GM12878 (cell line): ENCODE results near the gene C19orf73. TPM values are rescaled to one million over a fixed set of nuclear protein-coding genes. Genes with fewer than 3 reads are reported as not detected.

Experiments
- ATAC-seq: fragments of 200-7000 bp; cut with Tn5 transposase; 3 replicates; pipeline ENCODE4 v1.9.1; 2020; ENCODE audit warnings: mild to moderate bottlenecking, moderate library complexity
- BruUV-seq: library from RNA; stranded (reverse); fragments of 400-500 nt; replicated peaks from 2 replicates; lab custom pipeline; 2021; lab: Mats Ljungman, UMichigan
- CTCF ChIA-PET: fragments of 300-600 bp; sonication (Branson Sonifier 250); formaldehyde crosslinking; extraction: SDS; loops from one replicate; lab custom pipeline; 2021; ENCODE audit warnings: inconsistent platforms; lab: Yijun Ruan, JAX
- POLR2A ChIA-PET: fragments of 350-600 bp; formaldehyde crosslinking; extraction: SDS; loops from one replicate; lab custom pipeline; 2021; ENCODE audit warnings: inconsistent platforms; lab: Charles Lee
- RAD21 ChIA-PET: fragments of 300-600 bp; sonication (Branson Sonifier 250); formaldehyde crosslinking; loops from one replicate; lab custom pipeline; 2023; ENCODE audit warnings: antibody characterized with exemption; ENCODE audit not compliant: unreplicated experiment; lab: Charles Lee
- SMC1A ChIA-PET: fragments of 300-600 bp; sonication (Branson Sonifier 250); formaldehyde crosslinking; loops from one replicate; lab custom pipeline; 2023; ENCODE audit not compliant: unreplicated experiment, uncharacterized antibody; lab: Charles Lee
- DNase-seq: peaks from one replicate; pipeline ENCODE4 v3.0.0-alpha.2; 2011; ENCODE audit warnings: low read depth, low spot score
- FAIRE-seq: peaks from 3 replicates; lab custom pipeline; 2011; peaks lifted over from hg19 to GRCh38; lab: Jason Lieb, UNC
- H2AFZ ChIP-seq: 2 replicates; pipeline ENCODE4 v1.6.0; 2011; ENCODE audit warnings: low read depth, low read length, control low read depth; ENCODE audit not compliant: control insufficient read depth
- H3K27ac ChIP-seq: 2 replicates; pipeline ENCODE4 v1.5.1; 2011; ENCODE audit warnings: control low read depth; ENCODE audit not compliant: control insufficient read depth, insufficient read depth
- H3K27me3 ChIP-seq, 2 experiments: replicated peaks in 1 of 2; 2 replicates each; pipeline versions ENCODE4 v1.6.0 to v1.6.1; 2011; ENCODE audit warnings: low read length in 1 of 2; ENCODE audit not compliant: control insufficient read depth in 2 of 2, insufficient read depth in 2 of 2
- H3K36me3 ChIP-seq, 2 experiments: 2 replicates each; pipeline ENCODE4 v1.5.1; 2011; ENCODE audit warnings: low read length in 1 of 2; ENCODE audit not compliant: control insufficient read depth in 2 of 2, insufficient read depth in 2 of 2
- H3K4me1 ChIP-seq: 2 replicates; pipeline ENCODE4 v1.6.1; 2011; ENCODE audit warnings: mild to moderate bottlenecking, low read length, moderate library complexity, mixed read lengths; ENCODE audit not compliant: control insufficient read depth, insufficient read depth
- H3K4me2 ChIP-seq: 2 replicates; pipeline ENCODE4 v1.6.0; 2011; ENCODE audit warnings: control low read depth; ENCODE audit not compliant: control insufficient read depth, insufficient read depth
- H3K4me3 ChIP-seq: fragments of 200-600 bp; sonication (generic); 2 replicates; pipeline ENCODE4 v1.5.1; 2016
- H3K79me2 ChIP-seq: 2 replicates; pipeline ENCODE4 v1.6.0; 2011; ENCODE audit warnings: low read length; ENCODE audit not compliant: control insufficient read depth, insufficient read depth
- H3K9ac ChIP-seq: 2 replicates; pipeline ENCODE4 v1.8.0; 2011; ENCODE audit warnings: low read length, control low read depth, mixed read lengths; ENCODE audit not compliant: control insufficient read depth, insufficient read depth
- H3K9me3 ChIP-seq: replicated peaks from 3 replicates; pipeline ENCODE4 v1.5.1; 2011; ENCODE audit warnings: mild to moderate bottlenecking, low read length; ENCODE audit not compliant: control insufficient read depth, insufficient read depth
- H4K20me1 ChIP-seq: 2 replicates; pipeline ENCODE4 v1.6.0; 2011; ENCODE audit not compliant: control insufficient read depth, insufficient read depth
- ATF3 ChIP-seq: IDR thresholded peaks from 2 replicates; pipeline ENCODE4 v1.6.1; 2011; ENCODE audit warnings: low read depth, mild to moderate bottlenecking, low read length, moderate library complexity, borderline replicate concordance; ENCODE audit errors: extremely low read depth
- CHD4 ChIP-seq: fragments of 200-600 bp; sonication (generic); IDR thresholded peaks from 2 replicates; pipeline ENCODE4 v1.6.1; 2016; ENCODE audit warnings: mild to moderate bottlenecking
- CUX1 ChIP-seq: IDR thresholded peaks from 2 replicates; pipeline ENCODE4 v1.6.1; 2012; ENCODE audit warnings: improper control_type of control experiment, low read depth, low read length; ENCODE audit not compliant: insufficient replicate concordance
- E2F8 ChIP-seq: fragments of 450-650 bp; IDR thresholded peaks from 2 replicates; pipeline ENCODE4 v1.6.1; 2018; ENCODE audit warnings: mild to moderate bottlenecking, low read depth, moderate library complexity; ENCODE audit not compliant: partially characterized antibody
- MEF2A ChIP-seq: IDR thresholded peaks from 2 replicates; pipeline ENCODE4 v1.6.1; 2011; ENCODE audit warnings: low read depth, mild to moderate bottlenecking, low read length, moderate library complexity; ENCODE audit not compliant: insufficient read depth
- RAD21 ChIP-seq: IDR thresholded peaks from 2 replicates; pipeline ENCODE4 v1.6.1; 2011; ENCODE audit warnings: mild to moderate bottlenecking, low read depth, low read length, moderate library complexity; ENCODE audit not compliant: insufficient read depth
- REST ChIP-seq: IDR thresholded peaks from 2 replicates; pipeline ENCODE4 v1.6.1; 2012; ENCODE audit warnings: mild to moderate bottlenecking, low read depth, low read length
- SMC3 ChIP-seq: IDR thresholded peaks from 2 replicates; pipeline ENCODE4 v1.6.1; 2011; ENCODE audit warnings: low read length, improper control_type of control experiment, borderline replicate concordance
- STAT1 ChIP-seq: fragments of 450-650 bp; conservative IDR thresholded peaks from 2 replicates; pipeline ENCODE4 v1.6.1; 2014; ENCODE audit warnings: antibody characterized with exemption, mild to moderate bottlenecking
- TCF3 ChIP-seq: IDR thresholded peaks from 2 replicates; pipeline ENCODE4 v1.6.1; 2012; ENCODE audit warnings: low read depth, mild to moderate bottlenecking, low read length, borderline replicate concordance; ENCODE audit not compliant: insufficient read depth
- WGBS: methylation state at CpG from one replicate; pipeline ENCODE4 v1.1.6; 2016; ENCODE audit warnings: low lambda C conversion rate; ENCODE audit not compliant: insufficient replicate concordance, insufficient coverage; ENCODE audit errors: missing lambda C conversion rate; 5-methylcytosine and 5-hydroxymethylcytosine counted together
- in situ Hi-C: fragments of 300-500 bp; cut with MboI; formaldehyde crosslinking; loops from 9 replicates; pipeline ENCODE4 v1.14.3; 2018; ENCODE audit warnings: mixed read lengths
- intact Hi-C: fragments of 100-400 bp; cut with micrococcal nuclease; formaldehyde crosslinking; loops from one replicate; pipeline ENCODE4 v1.14.2; 2022; ENCODE audit not compliant: unreplicated experiment
- polyA plus RNA-seq, 11 experiments: library from polyadenylated mRNA; depleted of rRNA in 4 of 11; unstranded in 6 of 11; stranded (reverse) in 5 of 11; fragments of >200 nt; fragmentation: Nextera tagmentation in 4 of 11; fragmentation: Illumina TruSeq in 1 of 11; extraction: Ambion mirVana in 4 of 11; extraction: Trizol in 1 of 11; gene quantifications; 1 replicate in 1 of 11; 2 replicates in 10 of 11; pipeline versions ENCODE4 v1.2.1 to v1.2.3, GENCODE V29; 2011 to 2016; ENCODE audit warnings: inconsistent platforms in 2 of 11, missing spikeins in 2 of 11, low read depth in 1 of 11
- total RNA-seq, 4 experiments: library from RNA; depleted of rRNA in 3 of 4; stranded (reverse); fragments of >200 nt in 3 of 4; fragmentation: Illumina TruSeq in 1 of 4; extraction: Trizol in 1 of 4; gene quantifications; 2 replicates each; pipeline versions ENCODE4 v1.2.1 to v1.2.3, GENCODE V29; 2013 to 2021

C19orf73 gene
- total and polyA plus RNA-seq, 10 of the 15 experiments (the other 5 are each of a cell fraction or from before 2014, with no cell fraction given): 0.20 to 2.0 (median 0.80) TPM

GRCh38 chr19:49136771-49137171, 17.8 kb upstream of the C19orf73 start:
- Histone ChIP-seq H4K20me1 (no peaks in the 10 kb centered on the region), H3K27ac (no peak overlapping the region), H2AFZ (no peak overlapping the region), H3K9ac (no peak overlapping the region), H3K4me2 (no peak overlapping the region), H3K79me2 (no peaks in the 10 kb centered on the region), H3K4me3 (no peak overlapping the region), H3K27me3 (no peaks in the 10 kb centered on the region), H3K9me3 (no peaks in the 10 kb centered on the region; the same call in 2 of the 3 replicates), H3K36me3 (no peaks in the 10 kb centered on the region; a peak in 1 of 4 replicates), H3K4me1 (no peaks in the 10 kb centered on the region)
- ChIA-PET CTCF (no interaction called here), RAD21 (interaction anchor here (0.6 kb wide), 1 partner anchor 332 kb away, joined by 3 read pairs; no protein-coding TSS in a partner anchor), SMC1A (no interaction called here), POLR2A (no interaction called here)
- intact Hi-C loops (no loop called here), in situ Hi-C loops (no loop called here)
- WGBS: 43% methylated on average over 10 of the region's 10 CpGs
- FAIRE-seq (no peak), ATAC-seq (no peak), DNase-seq (no peak)
- BruUV-seq: no TSS peak
- TF ChIP-seq TCF3 (no peak), CHD4 (no peak), STAT1 (no peak), MEF2A (no peak), RAD21 (no peak), CUX1 (no peak), SMC3 (no peak), E2F8 (no peak), REST (no peak), ATF3 (no peak)
